A673 (cell line): ENCODE results near the gene TIRAP. TPM values are rescaled to one million over a fixed set of nuclear protein-coding genes. Genes with fewer than 3 reads are reported as not detected.

Source experiments
- BruUV-seq: library from RNA; stranded (reverse); fragments of 400-500 nt; replicated peaks from 2 replicates; lab custom pipeline; 2021; lab: Mats Ljungman, UMichigan
- CTCF ChIA-PET: fragments of 300-600 bp; sonication (Branson Sonifier 250); formaldehyde crosslinking; loops from one replicate; lab custom pipeline; 2022; ENCODE audit warnings: antibody characterized with exemption; lab: Charles Lee
- POLR2A ChIA-PET: fragments of 300-600 bp; sonication (Branson Sonifier 250); formaldehyde crosslinking; loops from one replicate; lab custom pipeline; 2022; ENCODE audit warnings: antibody characterized with exemption; ENCODE audit not compliant: low non-redundant PET; lab: Charles Lee
- DNase-seq: peaks from one replicate; pipeline ENCODE4 v3.0.0-alpha.2; 2015; ENCODE audit warnings: low spot score
- H3K27ac ChIP-seq: fragments of 200-600 bp; sonication (generic); 2 replicates; pipeline ENCODE4 v1.5.1; 2016; ENCODE audit warnings: mixed run types, low read depth, mild to moderate bottlenecking, mixed read lengths, antibody characterized with exemption, low read length; ENCODE audit not compliant: poor library complexity, severe bottlenecking
- H3K27me3 ChIP-seq: fragments of 200-600 bp; sonication (generic); replicated peaks from 2 replicates; pipeline ENCODE4 v1.6.1; 2017; ENCODE audit warnings: mixed run types, low read depth, mild to moderate bottlenecking, mixed read lengths, antibody characterized with exemption, low read length; ENCODE audit not compliant: insufficient read depth, poor library complexity
- H3K36me3 ChIP-seq: fragments of 200-600 bp; sonication (generic); 2 replicates; pipeline ENCODE4 v1.6.1; 2016; ENCODE audit warnings: mixed run types, mild to moderate bottlenecking, mixed read lengths, antibody characterized with exemption, low read length; ENCODE audit not compliant: insufficient read depth, poor library complexity, severe bottlenecking
- H3K4me1 ChIP-seq: fragments of 200-600 bp; sonication (generic); 2 replicates; pipeline ENCODE4 v1.6.1; 2017; ENCODE audit warnings: mixed run types, mild to moderate bottlenecking, mixed read lengths, antibody characterized with exemption, low read length; ENCODE audit not compliant: insufficient read depth, poor library complexity, severe bottlenecking
- H3K4me3 ChIP-seq: fragments of 200-600 bp; sonication (generic); 2 replicates; pipeline ENCODE4 v1.5.1; 2016; ENCODE audit warnings: low read depth, mixed run types, mild to moderate bottlenecking, mixed read lengths, low read length; ENCODE audit not compliant: poor library complexity, severe bottlenecking
- H3K9me3 ChIP-seq: fragments of 200-600 bp; sonication (generic); 2 replicates; pipeline ENCODE4 v1.6.1; 2016; ENCODE audit warnings: mixed run types, low read depth, mild to moderate bottlenecking, mixed read lengths, antibody characterized with exemption, low read length; ENCODE audit not compliant: poor library complexity, severe bottlenecking
- EZH2 ChIP-seq: fragments of 200-600 bp; sonication (generic); IDR thresholded peaks from 2 replicates; pipeline ENCODE4 v1.6.1; 2017; ENCODE audit warnings: borderline replicate concordance, low read depth, mild to moderate bottlenecking, mixed read lengths, antibody characterized with exemption, low read length; ENCODE audit not compliant: poor library complexity, severe bottlenecking
- intact Hi-C: fragments of 100-400 bp; cut with micrococcal nuclease; formaldehyde crosslinking; loops from one replicate; pipeline ENCODE4 v1.10.0; 2022; ENCODE audit not compliant: unreplicated experiment
- total RNA-seq: library from RNA; stranded (reverse); gene quantifications from 2 replicates; pipeline ENCODE4 v1.2.3, GENCODE V29; 2021
- TF ChIP-seq, protein P1 (sequence below): fragments of 300-800, 200-600 bp; sonication (generic); conservative IDR thresholded peaks from 2 replicates; pipeline ENCODE4 v1.5.1; 2017; ENCODE audit warnings: low read depth, mild to moderate bottlenecking, antibody characterized with exemption, low read length, moderate library complexity, mixed read lengths

TIRAP gene
- total RNA-seq, 1 experiment from 2014 or later: 11.3 TPM

DNA sequence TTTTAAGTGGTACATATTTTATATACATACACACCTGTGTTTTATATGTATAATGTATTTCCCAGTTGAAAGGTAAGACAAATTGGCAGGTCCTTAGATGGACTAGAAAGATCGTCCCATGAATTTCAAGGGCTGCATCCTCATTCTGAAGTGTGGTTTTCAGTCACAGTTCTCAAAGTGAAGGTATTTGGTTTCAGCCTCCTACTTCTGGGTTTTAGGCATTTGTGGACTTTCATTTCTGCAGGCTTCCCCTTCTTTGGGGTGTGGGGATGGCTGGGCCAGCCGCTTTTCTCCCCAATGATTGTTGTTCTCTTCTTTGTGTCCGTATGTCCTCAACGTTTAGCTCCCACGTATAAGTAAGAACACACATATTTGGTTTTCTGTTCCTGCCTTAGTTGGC is 30.9 kb downstream of the TIRAP start:
- no peak for TF ChIP-seq EZH2
- TF ChIP-seq, protein P1, sequence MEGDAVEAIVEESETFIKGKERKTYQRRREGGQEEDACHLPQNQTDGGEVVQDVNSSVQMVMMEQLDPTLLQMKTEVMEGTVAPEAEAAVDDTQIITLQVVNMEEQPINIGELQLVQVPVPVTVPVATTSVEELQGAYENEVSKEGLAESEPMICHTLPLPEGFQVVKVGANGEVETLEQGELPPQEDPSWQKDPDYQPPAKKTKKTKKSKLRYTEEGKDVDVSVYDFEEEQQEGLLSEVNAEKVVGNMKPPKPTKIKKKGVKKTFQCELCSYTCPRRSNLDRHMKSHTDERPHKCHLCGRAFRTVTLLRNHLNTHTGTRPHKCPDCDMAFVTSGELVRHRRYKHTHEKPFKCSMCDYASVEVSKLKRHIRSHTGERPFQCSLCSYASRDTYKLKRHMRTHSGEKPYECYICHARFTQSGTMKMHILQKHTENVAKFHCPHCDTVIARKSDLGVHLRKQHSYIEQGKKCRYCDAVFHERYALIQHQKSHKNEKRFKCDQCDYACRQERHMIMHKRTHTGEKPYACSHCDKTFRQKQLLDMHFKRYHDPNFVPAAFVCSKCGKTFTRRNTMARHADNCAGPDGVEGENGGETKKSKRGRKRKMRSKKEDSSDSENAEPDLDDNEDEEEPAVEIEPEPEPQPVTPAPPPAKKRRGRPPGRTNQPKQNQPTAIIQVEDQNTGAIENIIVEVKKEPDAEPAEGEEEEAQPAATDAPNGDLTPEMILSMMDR: no peak
- no peaks in the 10 kb centered on the region for H3K9me3 ChIP-seq
- H3K36me3 ChIP-seq: no peaks in the 10 kb centered on the region
- H3K27ac ChIP-seq: no peak overlapping the region
- no peaks in the 10 kb centered on the region for H3K27me3 ChIP-seq
- ChIA-PET CTCF (interaction anchor here (0.6 kb wide), 1 partner anchor 42 kb away, joined by 3 read pairs; the partner anchor contains the start of gene ST3GAL4), POLR2A (no interaction called here)
- no TSS peak for BruUV-seq
- H3K4me3 ChIP-seq: no peak overlapping the region
- no peaks in the 10 kb centered on the region for H3K4me1 ChIP-seq
- intact Hi-C loops: loop anchor here (5.0 to 10.0 kb wide), 4 partner anchors 103 to 1033 kb away; no protein-coding TSS in a partner anchor
- DNase-seq: no peak

DNA sequence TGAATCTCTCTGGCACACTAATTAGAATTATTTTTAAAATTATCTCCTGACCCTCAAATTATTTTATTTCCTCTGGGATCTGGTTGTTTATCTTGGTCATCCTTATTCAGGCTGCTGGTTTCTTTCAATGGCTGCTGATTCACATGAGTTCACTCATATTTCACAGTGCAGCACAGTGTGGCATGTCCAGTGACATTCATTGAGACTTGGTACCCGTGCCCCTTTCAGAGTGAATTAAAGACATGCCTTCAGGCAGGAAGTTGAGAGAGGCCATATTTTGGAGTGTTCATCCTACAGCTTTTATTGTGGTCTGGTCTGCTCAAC is 34.5 kb downstream of the TIRAP start:
- no TSS peak for BruUV-seq
- POLR2A ChIA-PET: no interaction called here

DNA sequence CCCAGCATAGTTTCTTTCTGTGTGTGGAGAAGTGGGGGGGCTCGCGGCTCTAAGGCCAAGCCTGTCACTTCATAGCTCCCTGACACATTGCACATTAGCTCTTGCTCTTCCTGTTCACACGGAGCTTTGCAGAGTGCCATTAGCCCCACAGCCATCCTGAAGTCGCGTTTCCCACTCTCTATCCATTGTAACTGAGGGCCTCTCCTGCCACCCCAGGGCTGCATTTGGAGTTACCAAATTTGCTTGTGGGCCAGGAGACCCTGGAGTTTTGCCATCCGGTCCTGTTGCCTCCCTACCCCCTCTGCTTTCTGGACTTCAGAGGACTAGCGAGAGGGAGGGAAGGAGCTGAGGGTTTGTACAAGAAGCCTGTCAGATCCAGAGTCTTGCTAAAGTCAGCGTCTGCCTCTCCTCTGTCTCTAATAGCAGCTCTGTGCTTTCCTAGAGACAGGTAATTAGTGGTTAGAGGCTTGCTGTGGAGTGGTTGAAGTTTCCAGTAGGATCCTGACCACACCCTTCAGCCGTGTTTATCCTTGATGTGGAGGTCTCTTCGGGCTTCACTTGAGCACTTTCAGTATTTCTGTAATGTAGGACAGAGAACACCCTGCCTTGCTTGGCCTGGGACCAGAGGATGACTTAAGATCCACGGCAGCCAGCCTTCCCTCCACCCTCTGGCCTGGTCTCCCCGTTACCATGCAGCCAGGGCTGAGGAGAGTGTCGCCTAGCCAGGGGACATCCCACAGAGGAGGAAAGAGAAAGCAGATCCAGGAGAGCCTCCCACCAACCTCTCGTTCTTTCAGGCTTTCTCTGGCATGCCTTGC is 35.1 kb downstream of the TIRAP start:
- no peaks in the 10 kb centered on the region for H3K9me3 ChIP-seq
- H3K27ac ChIP-seq: no peak overlapping the region
- ChIA-PET POLR2A (no interaction called here), CTCF (no interaction called here)
- no peak for TF ChIP-seq EZH2
- H3K36me3 ChIP-seq: no peaks in the 10 kb centered on the region
- H3K4me3 ChIP-seq: no peak overlapping the region
- intact Hi-C loops: loop anchor here (10.0 kb wide), 1 partner anchor 257 kb away; no protein-coding TSS in a partner anchor
- no TSS peak for BruUV-seq
- no peaks in the 10 kb centered on the region for H3K27me3 ChIP-seq
- no peaks in the 10 kb centered on the region for H3K4me1 ChIP-seq
- DNase-seq: no peak

More for the DNA sequence above, 34.5 kb downstream of the TIRAP start:
- no peaks in the 10 kb centered on the region for H3K9me3 ChIP-seq
- no peak overlapping the region for H3K4me3 ChIP-seq
- intact Hi-C loops: loop anchor here (10.0 kb wide), 1 partner anchor 257 kb away; no protein-coding TSS in a partner anchor
- H3K4me1 ChIP-seq: no peaks in the 10 kb centered on the region
- H3K36me3 ChIP-seq: no peaks in the 10 kb centered on the region
- H3K27ac ChIP-seq: no peak overlapping the region
- CTCF ChIA-PET: no interaction called here
- TF ChIP-seq, protein P1: no peak
- no peak for TF ChIP-seq EZH2
- DNase-seq: no peak
- H3K27me3 ChIP-seq: no peaks in the 10 kb centered on the region
